MCF 10A (cell line): ENCODE measurements around the gene DCBLD1. TPM values are rescaled to one million over a fixed set of nuclear protein-coding genes. Genes with fewer than 3 reads are reported as not detected.

Source experiments
- BruUV-seq: library from RNA; stranded (reverse); fragments of 400-500 nt; replicated peaks from 2 replicates; lab custom pipeline; 2021; lab: Mats Ljungman, UMichigan
- CTCF ChIA-PET: fragments of 300-600 bp; sonication (Branson Sonifier 250); formaldehyde crosslinking; extraction: SDS; loops from one replicate; lab custom pipeline; 2021; ENCODE audit warnings: antibody characterized with exemption, inconsistent platforms; lab: Yijun Ruan, JAX
- POLR2A ChIA-PET: fragments of 300-600, 350-650 bp; sonication (Branson Sonifier 250); formaldehyde crosslinking; extraction: SDS; loops from one replicate; lab custom pipeline; 2020; ENCODE audit warnings: antibody characterized with exemption, inconsistent platforms; lab: Yijun Ruan, JAX
- DNase-seq: peaks from one replicate; pipeline ENCODE4 v3.0.0-alpha.2; 2018; ENCODE audit not compliant: unreplicated experiment
- H3K27ac Mint-ChIP-seq: one replicate; pipeline ENCODE4 v1.8.0; 2022; ENCODE audit warnings: mild to moderate bottlenecking, low read depth, mixed read lengths; ENCODE audit not compliant: unreplicated experiment
- H3K27me3 Mint-ChIP-seq: one replicate; pipeline ENCODE4 v1.8.0; 2022; ENCODE audit warnings: mixed read lengths; ENCODE audit not compliant: insufficient read depth, unreplicated experiment
- H3K36me3 Mint-ChIP-seq: one replicate; pipeline ENCODE4 v1.8.0; 2022; ENCODE audit warnings: mild to moderate bottlenecking, moderate library complexity, mixed read lengths; ENCODE audit not compliant: insufficient read depth, unreplicated experiment
- H3K4me1 Mint-ChIP-seq: one replicate; pipeline ENCODE4 v1.8.0; 2022; ENCODE audit warnings: mixed read lengths; ENCODE audit not compliant: insufficient read depth, unreplicated experiment
- H3K4me3 Mint-ChIP-seq: one replicate; pipeline ENCODE4 v1.8.0; 2022; ENCODE audit warnings: mild to moderate bottlenecking, moderate library complexity, mixed read lengths; ENCODE audit not compliant: unreplicated experiment
- H3K9me3 Mint-ChIP-seq: one replicate; pipeline ENCODE4 v1.8.0; 2022; ENCODE audit warnings: mixed read lengths; ENCODE audit not compliant: unreplicated experiment
- CTCF ChIP-seq: fragments of 200-600 bp; IDR thresholded peaks from one replicate; pipeline ENCODE4 v1.8.0; 2022; ENCODE audit warnings: antibody characterized with exemption, mild to moderate bottlenecking; ENCODE audit not compliant: unreplicated experiment
- intact Hi-C: fragments of 100-400 bp; cut with micrococcal nuclease; formaldehyde crosslinking; loops from 2 replicates; pipeline ENCODE4 v1.14.1; 2022
- total RNA-seq: library from RNA; stranded (reverse); gene quantifications from 2 replicates; pipeline ENCODE4 v1.2.3, GENCODE V29; 2022

DCBLD1 gene
- total RNA-seq, 1 experiment from 2014 or later = 25.4 TPM

- intact Hi-C loops = no loop called here
- peaks cover 57% of the 10 kb centered on the region for H3K36me3 Mint-ChIP-seq
- ChIA-PET POLR2A (interaction anchor here (0.7 to 2.1 kb wide), 3 partner anchors 12 to 63 kb away, joined by 3 to 6 read pairs (median 3); no protein-coding TSS in a partner anchor), CTCF (interaction anchor here (0.6 to 3.9 kb wide), 6 partner anchors 10 to 147 kb away, joined by 3 to 23 read pairs (median 6); no protein-coding TSS in a partner anchor)
- peak overlapping the region; percentile 10 for H3K27ac Mint-ChIP-seq
- no peak overlapping the region for H3K4me3 Mint-ChIP-seq
- H3K27me3 Mint-ChIP-seq = no peaks in the 10 kb centered on the region
- peaks cover 35% of the 10 kb centered on the region for H3K4me1 Mint-ChIP-seq
- BruUV-seq = no TSS peak
- no peaks in the 10 kb centered on the region for H3K9me3 Mint-ChIP-seq
- no peak for TF ChIP-seq CTCF
- no peak for DNase-seq
Measured at GRCh38 chr6:117546674-117547073, 64.2 kb downstream of the DCBLD1 start.

GRCh38 chr6:117547688-117548621 is 65.5 kb downstream of the DCBLD1 start:
- no peak for DNase-seq
- H3K9me3 Mint-ChIP-seq = no peaks in the 10 kb centered on the region
- H3K36me3 Mint-ChIP-seq = peaks cover 49% of the 10 kb centered on the region
- intact Hi-C loops = no loop called here
- no peak overlapping the region for H3K27ac Mint-ChIP-seq
- ChIA-PET CTCF (interaction anchor here (0.5 to 2.2 kb wide), 5 partner anchors 11 to 282 kb away, joined by 3 to 28 read pairs (median 4); no protein-coding TSS in a partner anchor), POLR2A (interaction anchor here (0.9 to 1.5 kb wide), 3 partner anchors 54 to 99 kb away, joined by 3 to 4 read pairs (median 4); no protein-coding TSS in a partner anchor)
- no peak for TF ChIP-seq CTCF
- no peak overlapping the region for H3K4me3 Mint-ChIP-seq
- no TSS peak for BruUV-seq
- H3K4me1 Mint-ChIP-seq = peaks cover 35% of the 10 kb centered on the region
- H3K27me3 Mint-ChIP-seq = no peaks in the 10 kb centered on the region

- H3K27me3 Mint-ChIP-seq = no peaks in the 10 kb centered on the region
- no peaks in the 10 kb centered on the region for H3K9me3 Mint-ChIP-seq
- ChIA-PET CTCF (interaction anchor here (0.7 to 2.2 kb wide), 6 partner anchors 10 to 202 kb away, joined by 3 to 28 read pairs (median 4); no protein-coding TSS in a partner anchor), POLR2A (interaction anchor here (0.6 to 3.0 kb wide), 7 partner anchors 10 to 1269 kb away, joined by 3 to 16 read pairs (median 4); partner anchors contain the start of gene TSPYL1)
- intact Hi-C loops = no loop called here
- H3K4me1 Mint-ChIP-seq = peaks cover 33% of the 10 kb centered on the region
- TF ChIP-seq CTCF = no peak
- peak; percentile 35 for DNase-seq
- no TSS peak for BruUV-seq
- H3K36me3 Mint-ChIP-seq = peaks cover 40% of the 10 kb centered on the region
- H3K4me3 Mint-ChIP-seq = no peak overlapping the region
- H3K27ac Mint-ChIP-seq = no peak overlapping the region
Measured at GRCh38 chr6:117548797-117549301, 66.4 kb downstream of the DCBLD1 start.
